Stimulated activated CD4-positive, alpha-beta T cell treated with anti-CD3 and anti-CD28 coated beads, TNF-alpha, amount 100 ng/mL, for 24 hours (primary cell): ENCODE results near the gene PDXK.

Source experiments
- DNase-seq, 3 experiments: peaks; one replicate each; pipeline ENCODE4 v3.0.0-alpha.2; 2020; ENCODE audit warnings: low read depth in 3 of 3

The PDXK gene

GRCh38 chr21:43805275-43805800 is 86.4 kb downstream of the PDXK start:
- DNase-seq: no peak

DNA sequence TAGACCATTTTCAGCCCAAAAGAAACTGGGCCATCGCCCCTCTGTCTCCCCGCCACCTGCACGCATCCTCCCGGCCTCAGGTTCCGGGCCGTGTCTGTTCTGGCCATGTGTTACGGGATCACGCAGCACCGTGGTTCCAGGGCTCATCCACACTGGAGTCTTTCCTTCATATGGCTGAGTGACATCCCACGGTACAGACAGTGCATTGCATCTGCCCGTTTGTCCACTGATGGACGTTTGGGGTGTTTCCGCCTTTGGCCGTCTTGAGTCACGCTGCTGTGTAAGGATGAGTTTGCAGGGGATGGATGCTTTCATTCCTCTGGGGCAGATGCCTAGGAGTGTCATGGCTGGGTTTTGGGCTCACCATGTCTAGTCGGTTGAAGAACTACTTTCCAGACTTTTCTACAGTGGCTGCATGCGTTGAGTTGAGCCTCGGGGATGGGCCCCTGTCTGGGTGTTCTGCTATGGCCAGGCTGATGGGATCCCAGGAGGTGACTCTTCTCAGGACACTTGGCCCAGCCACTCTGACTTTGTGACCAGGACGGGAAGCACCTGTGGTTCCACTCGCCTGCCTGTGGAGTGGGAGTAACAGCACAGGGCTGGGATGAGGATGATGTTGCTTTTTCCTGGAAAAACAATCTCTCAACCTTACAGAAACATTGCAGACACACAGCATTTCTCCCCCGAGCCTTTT is 87.2 kb downstream of the PDXK start:
- no peak for DNase-seq

- no peak for DNase-seq
These were observed 89.4 kb downstream of the PDXK start for GRCh38 chr21:43808367-43808766.

DNA sequence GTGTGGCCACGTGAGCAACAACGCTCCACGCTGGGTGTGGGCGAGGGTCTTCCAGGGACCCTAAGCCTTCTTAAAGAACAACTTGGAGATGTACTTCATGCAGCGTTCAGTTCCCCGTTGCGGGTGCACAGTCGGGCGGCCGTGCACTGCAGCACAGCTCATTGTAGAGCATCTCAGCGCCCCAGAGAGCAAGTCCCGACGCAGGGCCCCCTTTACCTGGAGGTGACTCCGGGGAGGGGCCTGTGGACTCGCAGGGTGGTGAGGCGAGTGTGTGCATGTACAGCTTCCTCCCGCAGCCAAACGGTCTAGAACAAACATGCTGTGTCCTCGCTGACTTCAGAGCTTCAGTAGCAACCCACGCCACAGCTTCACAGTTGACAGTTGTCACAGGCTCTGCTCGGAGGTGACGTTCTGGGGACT is 89.9 kb downstream of the PDXK start:
- no peak for DNase-seq

DNA sequence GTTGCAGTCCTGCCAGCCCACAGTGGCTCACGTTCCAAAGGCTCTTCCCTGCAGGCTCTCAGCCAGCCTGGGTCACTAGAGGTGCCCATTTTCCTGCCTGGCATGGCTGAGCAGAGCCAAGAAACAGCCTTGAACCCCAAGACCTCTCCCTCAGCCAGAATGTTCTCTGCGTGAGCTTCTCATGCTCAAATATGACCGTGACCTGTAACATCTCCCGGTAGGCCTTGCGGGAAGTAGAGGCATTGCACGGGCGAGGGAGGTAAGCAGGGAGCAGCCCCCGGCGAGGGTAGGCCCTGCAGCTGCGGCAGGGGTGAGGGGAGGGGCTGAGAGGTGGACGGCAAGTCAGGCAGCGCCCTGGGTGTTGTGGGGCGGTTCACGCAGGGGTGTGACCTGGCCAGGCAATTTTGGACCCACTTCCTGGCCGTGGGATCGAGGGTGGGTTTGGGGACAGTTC is 90.4 kb downstream of the PDXK start:
- no peak for DNase-seq

- no peak for DNase-seq
These were observed 91.0 kb downstream of the PDXK start for GRCh38 chr21:43809853-43810504.

- peak; percentile 79 to 93 (median 83) for DNase-seq
These were observed 91.8 kb downstream of the PDXK start for GRCh38 chr21:43810505-43811261.

GRCh38 chr21:43811262-43812105 is 92.6 kb downstream of the PDXK start:
- DNase-seq: no peak
